Measurements from ENCODE around the gene RPL29. TPM values are rescaled to one million over a fixed set of nuclear protein-coding genes. Genes with fewer than 3 reads are reported as not detected.
A peak's percentile ranks its signal among the peaks of the same experiment; 100 is the strongest.

Gene RPL29
- total RNA-seq, 1 donor from 2014 or later: 810 TPM

GRCh38 chr3:52004163-52004787 lies 8.6 kb upstream of the RPL29 start:
- H3K4me3 ChIP-seq: no peak overlapping the region
- H3K36me3 ChIP-seq: no peaks in the 10 kb centered on the region
- intact Hi-C loops (cut with DNase I): loop anchor here (5.0 kb wide), 3 partner anchors 48 to 143 kb away; no protein-coding TSS in a partner anchor
- no peaks in the 10 kb centered on the region for H3K27me3 ChIP-seq
- H3K27ac ChIP-seq: no peak overlapping the region
- no peak for DNase-seq
- TF ChIP-seq, protein P1, sequence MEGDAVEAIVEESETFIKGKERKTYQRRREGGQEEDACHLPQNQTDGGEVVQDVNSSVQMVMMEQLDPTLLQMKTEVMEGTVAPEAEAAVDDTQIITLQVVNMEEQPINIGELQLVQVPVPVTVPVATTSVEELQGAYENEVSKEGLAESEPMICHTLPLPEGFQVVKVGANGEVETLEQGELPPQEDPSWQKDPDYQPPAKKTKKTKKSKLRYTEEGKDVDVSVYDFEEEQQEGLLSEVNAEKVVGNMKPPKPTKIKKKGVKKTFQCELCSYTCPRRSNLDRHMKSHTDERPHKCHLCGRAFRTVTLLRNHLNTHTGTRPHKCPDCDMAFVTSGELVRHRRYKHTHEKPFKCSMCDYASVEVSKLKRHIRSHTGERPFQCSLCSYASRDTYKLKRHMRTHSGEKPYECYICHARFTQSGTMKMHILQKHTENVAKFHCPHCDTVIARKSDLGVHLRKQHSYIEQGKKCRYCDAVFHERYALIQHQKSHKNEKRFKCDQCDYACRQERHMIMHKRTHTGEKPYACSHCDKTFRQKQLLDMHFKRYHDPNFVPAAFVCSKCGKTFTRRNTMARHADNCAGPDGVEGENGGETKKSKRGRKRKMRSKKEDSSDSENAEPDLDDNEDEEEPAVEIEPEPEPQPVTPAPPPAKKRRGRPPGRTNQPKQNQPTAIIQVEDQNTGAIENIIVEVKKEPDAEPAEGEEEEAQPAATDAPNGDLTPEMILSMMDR (IDR thresholded peaks at IDR 0.05): peak; percentile 41
- H3K4me1 ChIP-seq: peaks cover 14% of the 10 kb centered on the region
- peak; percentile 40 for ATAC-seq
- no peaks in the 10 kb centered on the region for H3K9me3 ChIP-seq

DNA sequence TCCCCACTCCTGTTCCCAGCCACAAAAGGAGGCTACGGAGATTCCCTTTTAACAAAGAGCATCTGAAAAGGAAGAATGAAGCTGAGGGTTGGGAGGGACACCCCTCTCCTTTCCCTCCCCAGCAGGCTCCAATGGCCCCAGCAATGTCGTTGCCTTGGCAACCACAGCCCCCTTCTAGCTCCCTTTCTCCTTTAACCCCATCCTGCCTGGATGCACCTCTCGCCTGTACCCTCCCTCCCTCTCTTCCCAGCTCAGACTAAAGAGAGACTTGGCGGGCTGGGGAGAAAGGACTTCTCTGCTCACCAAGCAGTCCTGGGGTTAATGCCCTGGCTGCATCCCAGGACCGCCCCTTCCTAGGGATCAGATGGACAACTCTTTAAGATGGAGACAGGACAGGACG lies 7.1 kb upstream of the RPL29 start:
- TF ChIP-seq, protein P1 (IDR thresholded peaks at IDR 0.05): no peak
- Histone ChIP-seq H3K4me3 (no peak overlapping the region), H3K27me3 (no peaks in the 10 kb centered on the region), H3K4me1 (peaks cover 14% of the 10 kb centered on the region), H3K36me3 (no peaks in the 10 kb centered on the region), H3K9me3 (no peaks in the 10 kb centered on the region), H3K27ac (no peak overlapping the region)
- DNase-seq (no peak), ATAC-seq (no peak)
- intact Hi-C loops (cut with DNase I): loop anchor here (5.0 kb wide), 3 partner anchors 50 to 145 kb away; no protein-coding TSS in a partner anchor

GRCh38 chr3:52001443-52001974 lies 5.8 kb upstream of the RPL29 start:
- TF ChIP-seq, protein P1 (IDR thresholded peaks at IDR 0.05): peak; percentile 90
- Histone ChIP-seq H3K9me3 (no peaks in the 10 kb centered on the region), H3K27me3 (no peaks in the 10 kb centered on the region), H3K4me1 (peaks cover 14% of the 10 kb centered on the region), H3K27ac (no peak overlapping the region), H3K36me3 (no peaks in the 10 kb centered on the region), H3K4me3 (no peak overlapping the region)
- intact Hi-C loops (cut with DNase I): loop anchor here (5.0 kb wide), 3 partner anchors 51 to 146 kb away; no protein-coding TSS in a partner anchor
- ATAC-seq: peak; percentile 81
- DNase-seq: peak; percentile 86

GRCh38 chr3:51999846-52000245 lies 4.2 kb upstream of the RPL29 start:
- Histone ChIP-seq H3K27me3 (no peaks in the 10 kb centered on the region), H3K27ac (no peak overlapping the region), H3K36me3 (peaks cover 3% of the 10 kb centered on the region), H3K4me3 (no peak overlapping the region), H3K9me3 (no peaks in the 10 kb centered on the region), H3K4me1 (peaks cover 4% of the 10 kb centered on the region)
- TF ChIP-seq, protein P1 (IDR thresholded peaks at IDR 0.05): no peak
- ATAC-seq: no peak
- DNase-seq: no peak
- intact Hi-C loops (cut with DNase I): loop anchor here (5.0 kb wide), 3 partner anchors 52 to 147 kb away; no protein-coding TSS in a partner anchor

DNA sequence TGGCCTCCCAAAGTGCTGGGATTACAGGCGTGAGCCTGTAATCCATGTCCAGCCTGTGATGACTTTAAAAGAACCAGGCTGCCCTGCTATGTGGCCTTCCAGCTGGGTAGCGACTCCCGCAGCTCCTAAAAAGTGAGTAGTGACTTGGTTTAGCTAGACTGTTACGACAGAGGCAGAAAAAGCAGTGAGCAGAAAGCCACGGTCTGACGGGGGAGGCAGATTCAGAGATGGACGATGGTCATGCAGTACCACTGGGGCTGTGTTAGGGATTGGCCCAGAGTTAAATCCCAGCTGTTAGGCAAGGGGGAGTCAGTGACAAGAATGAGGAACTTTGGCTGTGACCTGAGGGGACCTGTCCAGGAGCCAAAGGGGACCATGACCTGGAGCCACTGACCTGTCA lies 3.1 kb upstream of the RPL29 start:
- Histone ChIP-seq H3K4me1 (peaks cover 11% of the 10 kb centered on the region), H3K27ac (no peak overlapping the region), H3K9me3 (no peaks in the 10 kb centered on the region), H3K27me3 (no peaks in the 10 kb centered on the region), H3K36me3 (peaks cover 14% of the 10 kb centered on the region), H3K4me3 (no peak overlapping the region)
- TF ChIP-seq, protein P1 (IDR thresholded peaks at IDR 0.05): no peak
- intact Hi-C loops (cut with DNase I): no loop called here
- ATAC-seq (no peak), DNase-seq (no peak)

All from upper lobe of right lung (tissue), 1 donor.